ENCODE results near the gene UROS.
A peak's percentile ranks its signal among the peaks of the same experiment; 100 is the strongest.

The UROS gene

DNA sequence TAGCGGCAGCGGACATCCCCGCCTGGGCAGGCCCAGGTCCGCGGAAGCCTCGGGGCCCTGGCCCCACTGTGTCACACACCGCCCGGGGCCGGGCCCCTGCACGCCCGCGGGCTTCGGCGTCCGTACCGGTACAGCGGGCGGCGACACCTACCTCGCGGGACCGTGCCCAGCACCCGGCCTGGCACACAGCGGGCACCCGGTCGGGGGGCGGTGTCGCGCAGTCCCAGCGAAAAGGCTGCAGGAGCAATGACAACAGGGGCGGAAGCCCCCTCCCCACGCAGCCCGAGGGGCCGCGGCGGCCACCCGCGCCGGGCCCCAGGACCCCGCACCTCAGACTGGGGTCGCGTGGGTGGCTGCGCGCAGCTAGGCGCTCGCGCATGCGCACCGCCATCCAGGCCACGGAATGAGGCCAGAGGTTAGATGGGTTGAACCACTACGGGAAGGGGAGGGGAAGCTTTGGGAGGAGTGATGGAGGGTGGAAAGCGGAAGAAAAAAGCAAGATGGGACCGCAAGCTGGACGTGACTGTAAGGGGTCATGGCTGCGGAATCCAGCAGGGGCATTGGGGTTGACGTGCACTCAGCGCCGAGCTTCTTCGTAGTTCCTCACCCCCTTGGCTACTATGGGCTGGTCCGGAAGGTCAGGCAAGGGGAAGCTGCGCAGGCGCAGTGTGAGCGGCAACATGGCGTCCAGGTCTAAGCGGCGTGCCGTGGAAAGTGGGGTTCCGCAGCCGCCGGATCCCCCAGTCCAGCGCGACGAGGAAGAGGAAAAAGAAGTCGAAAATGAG lies at the start of gene UROS, which contains the start of gene BCCIP:
Gene UROS (minus strand): TSS at position 381 of the 785 bp plus-strand sequence. CDS start 6,759 bp downstream, outside the sequence.
Gene BCCIP (plus strand): TSS at position 669 of the 785 bp plus-strand sequence. CDS start 12 bp downstream, at position 681.
- peak; percentile 83 for DNase-seq (ENCODE audit: low spot score)

DNA sequence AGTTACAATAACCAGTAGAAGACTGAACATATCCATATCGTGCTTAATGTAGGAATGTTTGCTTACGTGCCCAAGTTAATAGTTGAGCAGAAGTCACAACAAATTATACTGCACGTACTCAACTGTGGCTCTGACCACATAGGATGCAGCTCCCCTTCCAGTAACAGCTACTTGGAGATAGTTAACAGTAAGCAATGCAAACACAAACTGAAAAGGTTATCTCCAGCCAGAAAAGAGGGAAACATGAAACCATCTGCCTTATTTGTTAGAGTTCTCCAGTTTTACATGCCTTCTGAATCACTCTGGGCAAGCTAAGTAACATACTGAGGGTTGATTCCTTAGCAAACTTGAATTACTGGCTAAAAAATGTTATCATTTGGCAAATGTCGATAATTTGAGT lies 48.3 kb upstream of the UROS start:
- no peak for DNase-seq (ENCODE audit: low spot score)

- DNase-seq (ENCODE audit: low spot score) = no peak
Measured at GRCh38 chr10:125868372-125868975, 45.4 kb upstream of the UROS start.

DNA sequence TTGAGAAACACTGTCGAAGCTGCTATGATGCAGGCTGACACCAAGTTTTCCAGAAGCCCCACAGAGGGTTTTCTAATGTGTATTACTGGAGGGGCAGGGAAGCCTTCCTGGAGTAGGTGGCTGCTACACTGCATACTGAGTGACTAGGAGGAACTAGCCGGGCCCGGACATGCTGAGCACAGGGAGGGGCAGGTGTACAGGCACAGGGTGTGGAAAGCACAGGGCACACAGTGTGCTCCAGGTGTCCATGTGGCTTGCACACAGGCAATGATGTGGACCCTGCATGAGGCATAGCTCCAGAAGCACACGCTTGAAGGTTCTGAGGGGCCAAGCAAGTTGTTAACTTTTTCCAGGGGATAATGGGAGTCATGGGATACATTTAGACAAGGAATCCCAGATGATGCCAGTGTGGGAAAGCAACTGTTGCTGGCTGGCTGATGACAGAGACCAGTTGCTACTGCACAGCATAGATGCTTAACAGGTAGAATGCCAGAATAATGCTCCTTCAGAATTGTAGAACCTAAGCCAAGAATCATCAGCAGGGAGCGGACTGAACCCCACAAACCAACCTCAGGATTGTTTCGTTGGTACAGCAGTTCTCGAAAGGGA lies 43.5 kb upstream of the UROS start:
- no peak for DNase-seq (ENCODE audit: low spot score)

DNA sequence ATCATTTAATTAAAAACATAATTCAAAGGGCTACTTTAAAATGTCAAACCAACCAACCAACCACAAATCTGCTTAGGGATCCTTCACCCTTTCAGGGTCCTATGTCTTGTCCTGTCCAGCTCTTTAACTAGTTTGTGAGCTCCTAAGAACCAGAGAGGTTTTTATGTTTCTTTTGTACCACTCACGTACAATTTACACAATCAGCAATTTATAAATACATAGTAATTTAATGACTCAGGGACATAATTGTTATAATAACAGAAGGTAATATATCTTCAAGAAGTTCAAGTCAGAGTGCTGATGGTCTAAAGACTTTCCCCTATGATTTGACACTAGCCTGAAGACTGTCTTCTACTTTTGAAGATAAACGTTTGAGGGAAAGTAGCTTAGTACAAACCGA lies 42.1 kb upstream of the UROS start:
- DNase-seq (ENCODE audit: low spot score) = no peak

GRCh38 chr10:125859128-125859817 lies 36.2 kb upstream of the UROS start:
- DNase-seq (ENCODE audit: low spot score) = no peak

- DNase-seq (ENCODE audit: low spot score) = no peak
Measured at GRCh38 chr10:125857185-125857760, 34.2 kb upstream of the UROS start.

DNA sequence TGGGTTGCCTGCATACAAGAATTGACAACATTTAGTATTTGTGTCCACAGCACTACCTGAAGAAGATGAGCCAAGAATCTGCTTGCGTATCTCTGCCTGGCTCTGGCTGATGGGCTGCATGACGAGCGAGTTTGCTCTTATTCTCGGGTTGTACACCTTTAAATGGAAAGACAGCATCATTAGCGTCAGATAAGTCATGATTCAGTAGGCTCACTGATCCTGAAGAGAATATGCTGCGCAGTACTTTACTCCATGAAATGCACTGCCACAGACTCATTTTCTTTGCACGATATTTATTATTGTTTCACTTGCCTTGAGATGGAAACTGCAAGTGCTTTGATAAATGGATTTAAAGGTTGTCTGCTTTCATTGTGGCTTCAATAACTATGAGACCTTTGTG lies 29.4 kb upstream of the UROS start:
- no peak for DNase-seq (ENCODE audit: low spot score)

- DNase-seq (ENCODE audit: low spot score) = no peak
Measured at GRCh38 chr10:125850766-125851731, 28.0 kb upstream of the UROS start.

- no peak for DNase-seq (ENCODE audit: low spot score)
Measured at GRCh38 chr10:125849448-125849847, 26.4 kb upstream of the UROS start.

- DNase-seq (ENCODE audit: low spot score) = no peak
Measured at GRCh38 chr10:125848857-125849256, 25.8 kb upstream of the UROS start.

DNA sequence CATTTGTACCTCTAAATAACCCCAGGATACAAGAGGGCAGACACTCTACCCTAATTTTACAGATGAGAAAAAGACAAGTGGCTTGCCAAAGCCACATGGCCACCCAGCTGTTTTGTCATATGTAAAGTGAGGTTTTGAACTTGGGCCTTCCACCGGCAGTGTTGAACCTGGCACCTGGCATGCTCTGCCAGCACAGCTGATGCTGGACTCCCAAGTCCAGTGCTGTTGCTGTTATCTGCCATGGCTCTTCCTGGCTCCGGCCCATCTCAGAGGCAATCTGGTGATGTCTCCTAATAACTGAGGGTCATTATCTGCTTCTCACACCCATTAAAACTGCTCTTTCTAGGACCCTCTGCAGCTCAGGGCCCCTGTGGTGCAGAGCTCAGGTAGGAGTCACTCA lies 25.3 kb upstream of the UROS start:
- no peak for DNase-seq (ENCODE audit: low spot score)

- no peak for DNase-seq (ENCODE audit: low spot score)
Measured at GRCh38 chr10:125846894-125847293, 23.8 kb upstream of the UROS start.

- no peak for DNase-seq (ENCODE audit: low spot score)
Measured at GRCh38 chr10:125845617-125846016, 22.6 kb upstream of the UROS start.

DNA sequence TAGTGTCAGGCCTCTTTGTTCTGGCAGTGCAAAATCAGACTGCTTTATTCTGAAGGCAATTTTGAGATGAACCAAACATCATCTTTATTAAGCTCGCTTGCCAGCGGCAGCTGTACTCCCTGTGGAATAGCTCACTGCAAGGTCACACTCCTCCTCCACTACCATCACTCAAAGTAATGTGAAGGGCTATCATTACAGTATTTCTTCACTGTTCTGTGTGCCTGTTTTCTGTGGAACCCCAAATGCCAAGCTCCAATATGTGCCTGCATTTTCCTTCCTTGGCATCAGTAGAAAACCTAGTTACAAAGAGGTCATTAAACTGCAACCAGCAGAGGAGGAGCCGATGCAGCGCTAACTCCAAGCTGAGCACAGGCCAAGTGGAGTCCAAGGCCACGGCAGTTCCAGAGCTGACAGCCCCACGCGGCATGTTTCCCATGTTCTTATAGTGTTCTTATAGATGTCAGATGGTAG lies 21.7 kb upstream of the UROS start:
- peak; percentile 63 for DNase-seq (ENCODE audit: low spot score)

DNA sequence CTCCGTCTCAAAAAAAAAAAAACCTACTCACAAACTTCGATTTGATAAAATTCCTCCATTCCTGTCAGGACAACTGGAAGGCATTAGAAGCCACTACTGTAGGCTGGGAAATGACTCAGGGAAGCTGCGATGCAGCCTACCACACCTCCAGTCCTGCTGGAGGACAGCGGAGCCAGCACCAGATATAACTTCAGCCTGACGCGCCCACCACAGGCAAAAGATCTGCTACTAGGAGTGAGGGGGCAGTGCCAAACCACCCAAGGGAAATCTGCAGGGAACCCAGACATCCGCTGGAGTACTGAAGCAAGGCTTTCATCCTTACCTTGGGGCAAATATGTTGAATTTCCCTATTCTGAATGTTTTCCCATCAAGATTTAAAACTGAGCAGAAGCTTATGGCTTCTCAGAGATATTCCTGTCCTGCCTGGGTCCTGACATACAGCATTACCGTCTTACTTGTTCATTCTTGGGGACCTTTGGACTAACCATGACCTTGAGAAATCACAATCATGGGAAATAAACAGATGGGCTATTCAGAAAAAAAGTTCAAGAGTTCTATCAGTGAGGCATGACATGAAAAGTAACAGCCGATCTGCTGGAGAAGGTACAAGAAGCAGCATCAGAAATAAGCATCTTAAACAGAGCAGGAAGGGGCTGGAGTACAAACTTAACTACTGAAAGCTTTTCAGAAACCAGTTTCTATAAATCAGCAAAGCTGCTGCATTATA lies 20.7 kb upstream of the UROS start:
- DNase-seq (ENCODE audit: low spot score) = no peak

- no peak for DNase-seq (ENCODE audit: low spot score)
Measured at GRCh38 chr10:125840955-125841354, 17.9 kb upstream of the UROS start.

GRCh38 chr10:125840406-125840805 lies 17.3 kb upstream of the UROS start:
- DNase-seq (ENCODE audit: low spot score) = no peak

DNA sequence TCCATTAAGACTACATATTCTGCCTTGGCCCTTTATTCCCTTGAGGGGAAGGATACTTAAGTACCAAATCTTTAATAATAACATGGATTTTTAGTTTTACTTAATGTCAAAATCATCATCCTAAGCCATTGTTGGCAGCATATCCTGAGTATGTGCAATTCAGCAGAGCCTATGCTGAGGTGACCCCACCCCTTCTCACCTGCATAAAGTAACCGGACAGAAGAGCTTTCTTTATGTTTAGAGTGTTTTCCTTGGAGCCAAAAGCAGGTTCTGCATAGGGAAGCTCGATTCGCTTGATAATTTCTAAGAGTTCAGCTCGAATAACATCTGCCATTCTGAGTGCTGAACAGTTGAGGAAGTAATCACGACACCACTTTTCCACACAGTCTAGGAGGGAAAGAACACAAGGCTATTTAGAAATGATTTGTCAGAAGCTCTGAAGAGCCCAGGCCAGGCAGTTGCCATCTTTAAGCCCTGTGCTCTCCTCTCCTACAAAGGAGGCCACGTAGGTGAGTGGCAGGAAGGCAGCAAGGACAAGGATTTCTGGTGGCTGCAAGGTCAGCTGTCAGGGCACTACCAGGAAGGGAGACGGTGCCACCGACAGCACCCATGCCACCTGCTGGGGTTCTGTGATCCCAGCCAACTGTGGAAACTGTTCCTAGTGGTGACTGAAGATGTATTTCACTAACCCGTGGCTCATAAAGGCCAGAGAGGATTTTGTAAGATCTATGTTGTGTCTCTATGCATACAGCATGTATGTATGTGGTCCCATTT lies 15.9 kb upstream of the UROS start:
- DNase-seq (ENCODE audit: low spot score) = no peak

All from globus pallidus (tissue), 1 donor.